ENCODE data around the gene TRABD2B. TPM values are rescaled to one million over a fixed set of nuclear protein-coding genes. Genes with fewer than 3 reads are reported as not detected.

Gene TRABD2B
- total and polyA plus RNA-seq, 2 of the 13 experiments (the other 11 are each of a cell fraction or from before 2014, with no cell fraction given) = 0.04 TPM; not detected in 1

DNA sequence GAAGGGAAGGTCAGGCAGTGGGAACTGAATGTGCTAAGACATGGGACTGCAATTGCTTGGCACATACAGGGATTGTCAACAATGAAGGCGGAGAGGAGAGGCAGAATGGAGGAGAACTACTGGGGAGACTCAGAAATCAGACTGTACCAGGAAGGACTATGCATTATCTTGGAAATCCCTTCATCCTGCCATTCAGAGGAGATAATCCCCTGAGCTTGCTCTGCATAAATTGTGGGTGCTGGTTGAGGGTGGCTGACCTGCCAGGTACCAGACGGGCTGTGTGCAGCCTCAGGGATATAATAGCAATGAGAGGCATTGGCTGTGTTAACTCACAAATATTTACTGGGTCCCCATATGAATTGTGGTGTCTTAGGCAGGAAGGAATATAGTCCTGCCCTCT, 5.0 kb upstream of the TRABD2B start (continued):
- TF ChIP-seq CEBPB (IDR thresholded peaks at IDR 0.05; ENCODE audit: borderline replicate concordance, low read depth, low read length) (no peak), XBP1 (CRISPR knock-in tag; IDR thresholded peaks at IDR 0.05) (no peak)

DNA sequence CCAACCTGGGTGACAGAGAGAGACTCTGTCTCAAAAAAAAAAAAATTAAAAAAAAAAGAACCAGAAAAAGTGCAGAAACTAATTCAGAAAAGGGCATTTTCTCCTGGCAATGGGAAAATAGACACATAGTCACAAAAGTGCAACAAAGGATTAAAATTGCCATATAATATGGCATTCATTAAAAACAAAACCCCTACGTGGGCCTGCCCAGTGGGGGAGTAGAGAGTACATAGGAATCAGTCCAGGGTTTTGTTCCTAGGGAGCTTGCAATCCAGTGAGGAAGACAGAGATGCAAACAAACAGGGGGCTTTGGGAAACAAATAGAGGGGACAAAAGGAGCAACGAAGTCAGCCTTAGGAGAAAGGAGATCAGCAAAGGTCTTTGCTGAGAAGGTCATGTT, 4.5 kb upstream of the TRABD2B start:
- peaks cover 1% of the 10 kb centered on the region; the same call in 1 of the 2 replicates for H3K4me1 ChIP-seq (ENCODE audit: insufficient read depth, low read length)
- H4K20me1 ChIP-seq (ENCODE audit: insufficient read depth, low read length) = no peaks in the 10 kb centered on the region
- H3K27me3 ChIP-seq (ENCODE audit: control insufficient read depth in 1 of 2, insufficient read depth in 2 of 2, low read length in 2 of 2) = peaks cover 1 to 21% of the 10 kb centered on the region in 2 experiments; a peak in 3 of 5 replicates
- no peaks in the 10 kb centered on the region for H3K9me3 ChIP-seq (ENCODE audit: low read length)
- H3K36me3 ChIP-seq (replicated peaks in 1 of 2; ENCODE audit: control insufficient read depth in 1 of 2, insufficient read depth in 2 of 2, low read length in 2 of 2) = no peaks in the 10 kb centered on the region
- 0% methylated on average over 2 of the region's 2 CpGs for WGBS (ENCODE audit: low lambda C conversion rate)
- FAIRE-seq (no peak), DNase-seq (ENCODE audit: low spot score) (no peak), ATAC-seq (no peak)
- intact Hi-C loops (cut with micrococcal nuclease; ENCODE audit: unreplicated experiment) (no loop called here), in situ Hi-C loops (cut with HindIII; ENCODE audit: extremely low pct_ligation_motif_present, low pct_unique_long_range_greater_than_20kb) (no loop called here)
- no peak overlapping the region for H3K9ac ChIP-seq (ENCODE audit: insufficient read depth, low read depth, low read length)
- POLR2A ChIA-PET = no interaction called here
- no TSS peak for BruUV-seq (replicated peaks)
- no peaks in the 10 kb centered on the region for H3K79me2 ChIP-seq (ENCODE audit: insufficient read depth, low read length)
- H3K4me2 ChIP-seq (ENCODE audit: low read depth, low read length) = no peak overlapping the region
- no peak overlapping the region for H3K4me3 ChIP-seq (replicated peaks in 1 of 3; ENCODE audit: insufficient read depth in 1 of 3, low read depth in 2 of 3, low read length in 3 of 3)
- H3K27ac ChIP-seq (ENCODE audit: extremely low read length, insufficient read depth, low read length) = no peak overlapping the region
- CTCF ChIA-PET (ENCODE audit: low intra/inter-chr PET ratio, low total read pairs) = no interaction called here
- no peak for TF ChIP-seq FIP1L1 (IDR thresholded peaks at IDR 0.05; ENCODE audit: borderline replicate concordance, insufficient read depth, low read depth, low read length)
- no peak for TF ChIP-seq CHD2 (IDR thresholded peaks at IDR 0.05; ENCODE audit: low read depth, low read length)
- no peak for TF ChIP-seq ZNF605 (CRISPR knock-in tag; IDR thresholded peaks at IDR 0.05)
- no peak for TF ChIP-seq ATAD3A (CRISPR knock-in tag; IDR thresholded peaks at IDR 0.05)
- TF ChIP-seq, protein P1, sequence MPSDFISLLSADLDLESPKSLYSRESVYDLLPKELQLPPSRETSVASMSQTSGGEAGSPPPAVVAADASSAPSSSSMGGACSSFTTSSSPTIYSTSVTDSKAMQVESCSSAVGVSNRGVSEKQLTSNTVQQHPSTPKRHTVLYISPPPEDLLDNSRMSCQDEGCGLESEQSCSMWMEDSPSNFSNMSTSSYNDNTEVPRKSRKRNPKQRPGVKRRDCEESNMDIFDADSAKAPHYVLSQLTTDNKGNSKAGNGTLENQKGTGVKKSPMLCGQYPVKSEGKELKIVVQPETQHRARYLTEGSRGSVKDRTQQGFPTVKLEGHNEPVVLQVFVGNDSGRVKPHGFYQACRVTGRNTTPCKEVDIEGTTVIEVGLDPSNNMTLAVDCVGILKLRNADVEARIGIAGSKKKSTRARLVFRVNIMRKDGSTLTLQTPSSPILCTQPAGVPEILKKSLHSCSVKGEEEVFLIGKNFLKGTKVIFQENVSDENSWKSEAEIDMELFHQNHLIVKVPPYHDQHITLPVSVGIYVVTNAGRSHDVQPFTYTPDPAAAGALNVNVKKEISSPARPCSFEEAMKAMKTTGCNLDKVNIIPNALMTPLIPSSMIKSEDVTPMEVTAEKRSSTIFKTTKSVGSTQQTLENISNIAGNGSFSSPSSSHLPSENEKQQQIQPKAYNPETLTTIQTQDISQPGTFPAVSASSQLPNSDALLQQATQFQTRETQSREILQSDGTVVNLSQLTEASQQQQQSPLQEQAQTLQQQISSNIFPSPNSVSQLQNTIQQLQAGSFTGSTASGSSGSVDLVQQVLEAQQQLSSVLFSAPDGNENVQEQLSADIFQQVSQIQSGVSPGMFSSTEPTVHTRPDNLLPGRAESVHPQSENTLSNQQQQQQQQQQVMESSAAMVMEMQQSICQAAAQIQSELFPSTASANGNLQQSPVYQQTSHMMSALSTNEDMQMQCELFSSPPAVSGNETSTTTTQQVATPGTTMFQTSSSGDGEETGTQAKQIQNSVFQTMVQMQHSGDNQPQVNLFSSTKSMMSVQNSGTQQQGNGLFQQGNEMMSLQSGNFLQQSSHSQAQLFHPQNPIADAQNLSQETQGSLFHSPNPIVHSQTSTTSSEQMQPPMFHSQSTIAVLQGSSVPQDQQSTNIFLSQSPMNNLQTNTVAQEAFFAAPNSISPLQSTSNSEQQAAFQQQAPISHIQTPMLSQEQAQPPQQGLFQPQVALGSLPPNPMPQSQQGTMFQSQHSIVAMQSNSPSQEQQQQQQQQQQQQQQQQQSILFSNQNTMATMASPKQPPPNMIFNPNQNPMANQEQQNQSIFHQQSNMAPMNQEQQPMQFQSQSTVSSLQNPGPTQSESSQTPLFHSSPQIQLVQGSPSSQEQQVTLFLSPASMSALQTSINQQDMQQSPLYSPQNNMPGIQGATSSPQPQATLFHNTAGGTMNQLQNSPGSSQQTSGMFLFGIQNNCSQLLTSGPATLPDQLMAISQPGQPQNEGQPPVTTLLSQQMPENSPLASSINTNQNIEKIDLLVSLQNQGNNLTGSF (CRISPR knock-in tag; IDR thresholded peaks at IDR 0.05) = no peak
- no peak for TF ChIP-seq AGO1 (IDR thresholded peaks at IDR 0.05; ENCODE audit: low read depth, low read length, poor library complexity, severe bottlenecking)
- no peak for TF ChIP-seq ZNF430 (CRISPR knock-in tag; IDR thresholded peaks at IDR 0.05)
- no peak for TF ChIP-seq EED (CRISPR knock-in tag; IDR thresholded peaks at IDR 0.05)
- TF ChIP-seq ZNF781 (CRISPR knock-in tag; IDR thresholded peaks at IDR 0.05; ENCODE audit: borderline replicate concordance, not compliant biosample characterization) = no peak
- TF ChIP-seq ZNF501 (CRISPR knock-in tag; IDR thresholded peaks at IDR 0.05) = no peak
- no peak overlapping the region for H2AFZ ChIP-seq (ENCODE audit: low read length)
